Measurements from ENCODE around the gene GPS2. TPM values are rescaled to one million over a fixed set of nuclear protein-coding genes. Genes with fewer than 3 reads are reported as not detected.

The GPS2 gene
- total RNA-seq, 4 donors from 2014 or later = 66.9 to 104 (median 82.5) TPM

- Histone ChIP-seq H3K27ac (peak overlapping the region in 3 of 4 donors; percentile 99 to 100 (median 99)), H3K9me3 (no peaks in the 10 kb centered on the region), H3K36me3 (no peaks in the 10 kb centered on the region), H3K4me1 (peaks cover 0 to 78% (median 30%) of the 10 kb centered on the region in 3 donors), H3K4me3 (peak overlapping the region; percentile 65 to 91), H3K27me3 (no peaks in the 10 kb centered on the region)
- no CpG with 5 or more reads among the region's 37 CpGs for WGBS, 2 donors (ENCODE audit: low coverage in 1 of 2)
- no peak for ATAC-seq
- TF ChIP-seq EP300 (IDR thresholded peaks at IDR 0.05) (no peak), CTCF (IDR thresholded peaks at IDR 0.05) (no peak), POLR2A (IDR thresholded peaks at IDR 0.05) (no peak), POLR2AphosphoS5 (IDR thresholded peaks at IDR 0.05) (no peak)
These were observed 37.9 kb upstream of the GPS2 start for GRCh38 chr17:7352910-7353635.

DNA sequence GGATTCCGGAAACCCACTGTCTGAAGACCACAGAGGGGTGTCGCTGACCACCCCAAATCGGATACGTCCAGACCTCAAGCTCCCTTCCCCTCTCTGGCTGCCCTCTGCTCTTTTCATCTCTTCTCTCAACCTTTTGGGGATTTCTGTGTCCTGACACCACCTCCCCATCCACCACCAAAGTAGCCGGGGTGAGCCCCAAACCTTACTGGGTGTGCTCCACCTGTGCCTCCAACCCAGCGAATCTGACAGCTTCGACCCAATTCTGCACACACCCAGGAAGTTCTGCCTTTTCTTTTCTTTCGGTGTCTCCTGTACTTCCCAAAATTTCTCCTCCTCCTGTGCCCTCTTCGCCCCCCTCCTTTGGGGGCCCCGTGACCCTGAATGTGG, 37.3 kb upstream of the GPS2 start:
- H3K27ac ChIP-seq = peak overlapping the region; percentile 93 to 100 (median 99)
- 14 to 20% methylated on average over 4 to 7 of the region's 10 CpGs for WGBS, 2 donors (ENCODE audit: low coverage in 1 of 2)
- TF ChIP-seq POLR2A (IDR thresholded peaks at IDR 0.05) = no peak
- peak in 1 of 4 experiments; percentile 75 for TF ChIP-seq CTCF (IDR thresholded peaks at IDR 0.05)
- no peak for TF ChIP-seq POLR2AphosphoS5 (IDR thresholded peaks at IDR 0.05)
- TF ChIP-seq EP300 (IDR thresholded peaks at IDR 0.05) = no peak
- no peaks in the 10 kb centered on the region for H3K36me3 ChIP-seq
- H3K4me3 ChIP-seq = peak overlapping the region; percentile 65 to 91
- H3K4me1 ChIP-seq = peaks cover 0 to 81% (median 30%) of the 10 kb centered on the region in 3 donors
- no peaks in the 10 kb centered on the region for H3K9me3 ChIP-seq
- ATAC-seq = no peak
- no peaks in the 10 kb centered on the region for H3K27me3 ChIP-seq

GRCh38 chr17:7351665-7352502, 36.7 kb upstream of the GPS2 start, which contains the start of gene KCTD11:
TSS of gene KCTD11 (plus strand) at chr17:7352162.
- Histone ChIP-seq H3K36me3 (no peaks in the 10 kb centered on the region), H3K27ac (peak within 1 kb of the TSS; percentile 93 to 100 (median 99)), H3K9me3 (no peaks in the 10 kb centered on the region), H3K27me3 (no peaks in the 10 kb centered on the region), H3K4me1 (peaks cover 0 to 81% (median 30%) of the 10 kb centered on the region in 3 donors), H3K4me3 (peak within 1 kb of the TSS; percentile 65 to 91)
- TF ChIP-seq POLR2AphosphoS5 (IDR thresholded peaks at IDR 0.05) = peak; percentile 66
- no peak for TF ChIP-seq EP300 (IDR thresholded peaks at IDR 0.05)
- TF ChIP-seq CTCF (IDR thresholded peaks at IDR 0.05) = peak in 3 of 4 experiments; percentile 29 to 76 (median 71)
- peak; percentile 16 to 60 for TF ChIP-seq POLR2A (IDR thresholded peaks at IDR 0.05)
- ATAC-seq = peak; percentile 82
- WGBS, 2 donors (ENCODE audit: low coverage in 1 of 2) = no CpG with 5 or more reads among the region's 91 CpGs

DNA sequence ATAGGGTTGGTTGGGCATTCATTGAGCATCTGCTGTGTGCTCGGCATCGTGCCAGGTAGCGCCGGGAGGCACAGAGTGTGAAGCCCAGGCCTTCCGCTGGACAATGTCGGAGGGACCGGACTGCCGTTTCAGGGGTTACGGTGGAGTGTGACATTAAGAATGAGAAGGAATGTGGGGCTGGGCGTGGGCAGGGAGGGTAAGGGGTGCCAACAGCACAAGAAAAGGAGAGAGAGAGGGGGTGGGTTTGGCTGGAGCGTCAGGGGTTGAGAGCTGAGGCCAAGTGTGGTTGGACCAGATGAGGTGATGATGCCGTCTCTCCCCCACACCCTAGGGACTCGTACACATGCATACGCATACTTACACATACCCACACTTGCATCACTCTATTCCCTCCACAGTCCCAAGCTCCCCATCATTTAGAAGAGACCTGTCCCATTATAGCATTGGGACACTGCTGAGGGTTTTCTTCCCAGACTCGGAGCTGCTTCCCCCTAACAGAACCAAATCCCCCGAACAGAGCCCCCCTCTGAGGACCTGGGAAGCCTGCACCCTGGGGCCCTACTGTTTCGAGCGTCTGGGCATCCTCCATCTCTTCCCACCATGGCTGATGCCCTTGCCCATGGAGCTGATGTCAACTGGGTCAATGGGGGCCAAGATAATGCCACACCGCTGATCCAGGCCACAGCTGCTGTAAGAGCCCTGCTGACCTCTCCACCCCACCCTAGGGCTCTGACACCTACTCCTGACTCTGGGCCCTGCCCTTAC, 33.5 kb upstream of the GPS2 start:
- H3K4me3 ChIP-seq = no peak overlapping the region
- peaks cover 6% of the 10 kb centered on the region for H3K27me3 ChIP-seq
- H3K9me3 ChIP-seq = no peaks in the 10 kb centered on the region
- H3K4me1 ChIP-seq = peaks cover 0 to 52% (median 24%) of the 10 kb centered on the region in 3 donors
- WGBS, 2 donors (ENCODE audit: low coverage in 1 of 2) = 57 to 87% methylated on average over 3 to 14 of the region's 19 CpGs
- H3K27ac ChIP-seq = peak overlapping the region in 3 of 4 donors; percentile 36 to 100 (median 99)
- TF ChIP-seq EP300 (IDR thresholded peaks at IDR 0.05) = no peak
- TF ChIP-seq CTCF (IDR thresholded peaks at IDR 0.05) = no peak
- no peak for TF ChIP-seq POLR2A (IDR thresholded peaks at IDR 0.05)
- no peak for TF ChIP-seq POLR2AphosphoS5 (IDR thresholded peaks at IDR 0.05)
- H3K36me3 ChIP-seq = no peaks in the 10 kb centered on the region
- no peak for ATAC-seq
